Spinal cord (tissue), 10 donors: ENCODE results near the gene HCN4. TPM values are rescaled to one million over a fixed set of nuclear protein-coding genes. Genes with fewer than 3 reads are reported as not detected.
A peak's percentile ranks its signal among the peaks of the same experiment; 100 is the strongest.

Experiments
- DNase-seq, 6 donors: peaks; one replicate each; pipeline versions ENCODE4 v3.0.0 to v3.0.0-alpha.2; 2013 to 2015; ENCODE audit warnings: low spot score in 6 of 6, low read depth in 4 of 6
- H3K27ac ChIP-seq: one replicate; pipeline ENCODE4 v1.5.1; 2013; ENCODE audit warnings: low read depth, low read length, control low read depth
- H3K27me3 ChIP-seq: one replicate; pipeline ENCODE4 v1.6.1; 2013; ENCODE audit warnings: low read length; ENCODE audit not compliant: control insufficient read depth, insufficient read depth
- H3K36me3 ChIP-seq: one replicate; pipeline ENCODE4 v1.6.1; 2013; ENCODE audit warnings: low read length; ENCODE audit not compliant: control insufficient read depth, insufficient read depth
- H3K4me1 ChIP-seq: one replicate; pipeline ENCODE4 v1.6.1; 2013; ENCODE audit warnings: low read length; ENCODE audit not compliant: control insufficient read depth, insufficient read depth
- H3K4me3 ChIP-seq: one replicate; pipeline ENCODE4 v1.5.1; 2013; ENCODE audit warnings: low read depth, low read length, control low read depth
- H3K9me3 ChIP-seq: one replicate; pipeline ENCODE4 v1.6.1; 2013; ENCODE audit warnings: low read length; ENCODE audit not compliant: control insufficient read depth, insufficient read depth
- WGBS: methylation state at CpG from one replicate; pipeline ENCODE4 v1.1.5; 2013; ENCODE audit warnings: missing lambda C conversion rate; ENCODE audit not compliant: insufficient coverage; 5-methylcytosine and 5-hydroxymethylcytosine counted together
- polyA plus RNA-seq, 2 donors: library from polyadenylated mRNA; unstranded; fragments of 120-200 nt; gene quantifications; one replicate each; pipeline ENCODE4 v1.2.1, GENCODE V29; 2013; ENCODE audit not compliant: insufficient read length in 2 of 2
- total RNA-seq, 2 donors: library from RNA; depleted of rRNA in 1 of 2; stranded (reverse); fragments of 120-200 nt in 1 of 2; fragments of >200 nt in 1 of 2; gene quantifications; one replicate each; pipeline versions ENCODE4 v1.2.3 to v1.2.4, GENCODE V29; 2013 to 2014
- donor health status: healthy.

Gene HCN4
- total and polyA plus RNA-seq, 4 donors: 1.2 to 9.0 (median 5.7) TPM

GRCh38 chr15:73330206-73331051, 38.3 kb downstream of the HCN4 start:
- Histone ChIP-seq H3K27ac (no peak overlapping the region), H3K27me3 (no peaks in the 10 kb centered on the region), H3K4me3 (no peak overlapping the region), H3K9me3 (no peaks in the 10 kb centered on the region), H3K36me3 (peaks cover 57% of the 10 kb centered on the region), H3K4me1 (peaks cover 20% of the 10 kb centered on the region)
- WGBS: 84% methylated on average over 8 of the region's 15 CpGs
- peak in 1 of 6 donors; percentile 16 for DNase-seq

DNA sequence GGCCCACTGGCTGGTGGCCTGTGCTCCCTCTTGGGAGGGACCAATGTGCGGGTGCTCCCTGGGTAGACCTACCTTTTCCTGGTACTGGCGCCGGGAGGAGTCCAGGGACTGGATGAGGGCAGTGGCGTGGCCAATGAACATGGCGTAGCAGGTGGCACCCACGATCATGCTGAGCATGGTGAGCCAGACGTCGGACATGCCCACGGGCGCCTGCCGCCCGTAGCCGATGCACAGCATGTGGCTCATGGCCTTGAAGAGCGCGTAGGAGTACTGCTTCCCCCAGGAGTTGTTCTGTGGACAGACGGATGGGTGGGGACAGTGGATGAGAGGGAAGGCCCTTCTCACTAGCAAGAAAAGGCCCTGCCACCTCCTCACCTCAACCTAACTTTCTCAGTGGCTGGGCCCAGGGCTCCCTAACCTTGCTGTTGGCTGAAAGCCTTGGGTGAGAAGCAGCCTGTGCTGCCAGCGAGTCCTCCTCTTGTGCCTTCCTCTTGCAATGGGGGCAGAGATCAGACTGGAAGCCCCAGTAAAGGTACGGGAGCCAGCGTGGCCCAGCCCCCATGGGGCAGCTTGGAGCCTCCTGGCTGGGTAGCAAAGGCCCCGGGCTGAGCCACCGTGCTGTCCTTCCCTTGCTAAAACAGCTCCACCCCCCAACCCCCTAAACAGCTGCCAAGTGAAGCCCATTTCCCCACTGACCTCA, 39.1 kb downstream of the HCN4 start:
- Histone ChIP-seq H3K4me1 (peaks cover 19% of the 10 kb centered on the region), H3K27ac (no peak overlapping the region), H3K36me3 (peaks cover 63% of the 10 kb centered on the region), H3K9me3 (no peaks in the 10 kb centered on the region), H3K4me3 (no peak overlapping the region), H3K27me3 (no peaks in the 10 kb centered on the region)
- DNase-seq: no peak
- WGBS: 81% methylated on average over 18 of the region's 21 CpGs

DNA sequence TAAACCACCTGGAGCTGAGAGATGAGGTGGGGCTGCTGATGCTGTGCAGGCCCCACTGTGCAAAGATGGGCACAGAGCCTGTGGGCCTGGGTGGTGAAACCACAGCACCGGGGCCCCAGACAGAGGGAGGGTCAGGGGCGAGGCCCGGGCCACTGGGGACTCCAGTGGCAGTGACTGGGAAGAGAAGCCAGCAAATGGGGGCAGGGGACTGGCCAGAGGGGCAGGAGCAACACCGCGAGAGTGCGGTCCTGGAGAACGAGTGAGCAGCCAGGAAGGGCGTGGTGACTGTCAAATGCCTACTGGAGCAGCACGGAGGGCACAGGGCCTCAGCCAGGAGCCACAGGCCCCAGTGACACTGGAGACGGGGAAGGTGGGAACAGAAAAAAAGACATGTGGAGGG, 39.8 kb downstream of the HCN4 start:
- Histone ChIP-seq H3K4me3 (no peak overlapping the region), H3K4me1 (peaks cover 19% of the 10 kb centered on the region), H3K36me3 (peaks cover 68% of the 10 kb centered on the region), H3K27ac (no peak overlapping the region), H3K9me3 (no peaks in the 10 kb centered on the region), H3K27me3 (no peaks in the 10 kb centered on the region)
- DNase-seq: no peak
- 89% methylated on average over 9 of the region's 10 CpGs for WGBS

GRCh38 chr15:73328149-73328820, 40.5 kb downstream of the HCN4 start:
- Histone ChIP-seq H3K4me1 (peaks cover 19% of the 10 kb centered on the region), H3K4me3 (no peak overlapping the region), H3K36me3 (peaks cover 73% of the 10 kb centered on the region), H3K27ac (no peak overlapping the region), H3K27me3 (no peaks in the 10 kb centered on the region), H3K9me3 (no peaks in the 10 kb centered on the region)
- 84% methylated on average over 11 of the region's 12 CpGs for WGBS
- DNase-seq: no peak

- no peak for DNase-seq
- Histone ChIP-seq H3K27ac (no peak overlapping the region), H3K4me1 (peaks cover 18% of the 10 kb centered on the region), H3K36me3 (peaks cover 80% of the 10 kb centered on the region), H3K4me3 (no peak overlapping the region), H3K9me3 (no peaks in the 10 kb centered on the region), H3K27me3 (no peaks in the 10 kb centered on the region)
- WGBS: 55% methylated on average over 2 of the region's 4 CpGs
These were observed 42.6 kb downstream of the HCN4 start for GRCh38 chr15:73326157-73326556.

- H3K27ac ChIP-seq: no peak overlapping the region
- H3K4me3 ChIP-seq: no peak overlapping the region
- H3K27me3 ChIP-seq: no peaks in the 10 kb centered on the region
- 72% methylated on average over 25 of the region's 29 CpGs for WGBS
- H3K9me3 ChIP-seq: no peaks in the 10 kb centered on the region
- H3K36me3 ChIP-seq: peaks cover 77% of the 10 kb centered on the region
- DNase-seq: no peak
- H3K4me1 ChIP-seq: peaks cover 9% of the 10 kb centered on the region
These were observed 43.4 kb downstream of the HCN4 start for GRCh38 chr15:73325191-73325861.

GRCh38 chr15:73324496-73325170, 44.1 kb downstream of the HCN4 start:
- no peaks in the 10 kb centered on the region for H3K27me3 ChIP-seq
- no peak overlapping the region for H3K4me3 ChIP-seq
- no peak for DNase-seq
- H3K27ac ChIP-seq: no peak overlapping the region
- WGBS: 97% methylated on average over 16 of the region's 16 CpGs
- H3K36me3 ChIP-seq: peaks cover 71% of the 10 kb centered on the region
- no peaks in the 10 kb centered on the region for H3K9me3 ChIP-seq
- H3K4me1 ChIP-seq: peaks cover 6% of the 10 kb centered on the region

DNA sequence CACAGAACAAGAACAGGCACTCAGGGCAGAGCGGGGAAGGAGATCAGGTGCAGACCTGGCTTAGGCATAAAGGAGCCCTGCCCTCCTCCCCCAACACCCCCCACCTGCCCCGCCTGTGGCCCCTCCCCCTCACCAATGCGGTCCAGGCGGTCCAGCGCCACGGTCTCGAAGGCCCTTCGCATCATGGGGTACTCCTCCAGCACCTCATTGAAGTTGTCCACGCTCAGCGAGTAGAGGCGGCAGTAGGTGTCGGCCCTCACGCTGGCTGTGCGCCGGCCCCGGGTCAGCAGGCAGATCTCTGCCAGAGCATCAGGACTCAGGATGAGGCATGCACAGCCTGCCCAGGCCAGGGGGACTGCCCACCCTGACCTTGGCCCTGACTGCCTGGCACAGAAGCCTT, 44.8 kb downstream of the HCN4 start:
- H3K4me1 ChIP-seq: peaks cover 13% of the 10 kb centered on the region
- H3K36me3 ChIP-seq: peaks cover 64% of the 10 kb centered on the region
- no peaks in the 10 kb centered on the region for H3K27me3 ChIP-seq
- no peaks in the 10 kb centered on the region for H3K9me3 ChIP-seq
- DNase-seq: no peak
- no peak overlapping the region for H3K27ac ChIP-seq
- 98% methylated on average over 14 of the region's 16 CpGs for WGBS
- H3K4me3 ChIP-seq: no peak overlapping the region
